ENCODE data around the gene RASSF7.

GRCh38 chr11:567011-567628 lies 6.3 kb downstream of the RASSF7 start:
- TF ChIP-seq CTCF (IDR thresholded peaks at IDR 0.05; ENCODE audit: poor library complexity, severe bottlenecking) (no peak), TAF1 (IDR thresholded peaks at IDR 0.05; ENCODE audit: low read depth) (no peak), MXI1 (conservative IDR thresholded peaks at IDR 0.05; ENCODE audit: poor library complexity, severe bottlenecking) (no peak)
